Right renal pelvis (tissue), 4 donors: ENCODE data around the gene SCGN. TPM values are rescaled to one million over a fixed set of nuclear protein-coding genes. Genes with fewer than 3 reads are reported as not detected.

Experiments
- DNase-seq, 4 donors: peaks; one replicate each; pipeline ENCODE4 v3.0.0-alpha.2; 2013; ENCODE audit warnings: low read depth in 4 of 4, low spot score in 3 of 4, missing footprints in 1 of 4
- polyA plus RNA-seq, 4 donors: library from polyadenylated mRNA; unstranded; fragments of 120-200 nt; gene quantifications; one replicate each; pipeline ENCODE4 v1.2.1, GENCODE V29; 2013; ENCODE audit not compliant: insufficient read length in 4 of 4

SCGN gene
- polyA plus RNA-seq, 4 donors: 0.14 to 0.31 (median 0.23) TPM

- no peak for DNase-seq
Measured at GRCh38 chr6:25639653-25640052, 12.4 kb upstream of the SCGN start.

- DNase-seq: no peak
Measured at GRCh38 chr6:25640446-25640845, 11.6 kb upstream of the SCGN start.

GRCh38 chr6:25640891-25641290 is 11.1 kb upstream of the SCGN start:
- DNase-seq: no peak

- DNase-seq: no peak
Measured at GRCh38 chr6:25641377-25641776, 10.6 kb upstream of the SCGN start.

- DNase-seq: no peak
Measured at GRCh38 chr6:25641940-25642666, 9.9 kb upstream of the SCGN start.

GRCh38 chr6:25642667-25643328 is 9.2 kb upstream of the SCGN start:
- DNase-seq: no peak

- no peak for DNase-seq
Measured at GRCh38 chr6:25645916-25646315, 6.1 kb upstream of the SCGN start.

GRCh38 chr6:25649611-25650010 is 2.4 kb upstream of the SCGN start:
- no peak for DNase-seq

GRCh38 chr6:25655723-25656122 is 3.7 kb downstream of the SCGN start:
- DNase-seq: no peak

- no peak for DNase-seq
Measured at GRCh38 chr6:25659633-25660368, 7.8 kb downstream of the SCGN start.

- DNase-seq: no peak
Measured at GRCh38 chr6:25660512-25660911, 8.5 kb downstream of the SCGN start.

GRCh38 chr6:25661129-25661779 is 9.2 kb downstream of the SCGN start:
- DNase-seq: no peak

- no peak for DNase-seq
Measured at GRCh38 chr6:25665455-25665854, 13.4 kb downstream of the SCGN start.

GRCh38 chr6:25669413-25669812 is 17.4 kb downstream of the SCGN start:
- no peak for DNase-seq

- DNase-seq: no peak
Measured at GRCh38 chr6:25670208-25670607, 18.2 kb downstream of the SCGN start.

GRCh38 chr6:25670793-25671513 is 18.9 kb downstream of the SCGN start:
- no peak for DNase-seq

GRCh38 chr6:25671652-25672051 is 19.6 kb downstream of the SCGN start:
- no peak for DNase-seq

- no peak for DNase-seq
Measured at GRCh38 chr6:25675167-25675566, 23.2 kb downstream of the SCGN start.

- DNase-seq: no peak
Measured at GRCh38 chr6:25676775-25677174, 24.8 kb downstream of the SCGN start.

- no peak for DNase-seq
Measured at GRCh38 chr6:25681848-25682247, 29.8 kb downstream of the SCGN start.

GRCh38 chr6:25682324-25682723 is 30.3 kb downstream of the SCGN start:
- DNase-seq: no peak
